ENCODE results near the gene RASGRP2.

RASGRP2 gene

GRCh38 chr11:64770120-64770519, 26.2 kb upstream of the RASGRP2 start:
- no peak for DNase-seq (ENCODE audit: low spot score)

- DNase-seq (ENCODE audit: low spot score) = no peak
Measured at GRCh38 chr11:64769283-64769682, 25.3 kb upstream of the RASGRP2 start.

GRCh38 chr11:64768300-64768694, 24.4 kb upstream of the RASGRP2 start:
- DNase-seq (ENCODE audit: low spot score) = no peak

GRCh38 chr11:64767344-64768299, 23.7 kb upstream of the RASGRP2 start:
- DNase-seq (ENCODE audit: low spot score) = peak; percentile 66

- DNase-seq (ENCODE audit: low spot score) = peak; percentile 12
Measured at GRCh38 chr11:64766881-64767280, 22.9 kb upstream of the RASGRP2 start.

GRCh38 chr11:64765851-64766665, 22.1 kb upstream of the RASGRP2 start:
- peak; percentile 34 for DNase-seq (ENCODE audit: low spot score)

GRCh38 chr11:64765291-64765850, 21.4 kb upstream of the RASGRP2 start:
- DNase-seq (ENCODE audit: low spot score) = peak; percentile 35

GRCh38 chr11:64764753-64765152, 20.8 kb upstream of the RASGRP2 start:
- DNase-seq (ENCODE audit: low spot score) = no peak

GRCh38 chr11:64764040-64764611, 20.2 kb upstream of the RASGRP2 start:
- DNase-seq (ENCODE audit: low spot score) = no peak

- no peak for DNase-seq (ENCODE audit: low spot score)
Measured at GRCh38 chr11:64763526-64764039, 19.6 kb upstream of the RASGRP2 start.

GRCh38 chr11:64762674-64763525, 19.0 kb upstream of the RASGRP2 start:
- DNase-seq (ENCODE audit: low spot score) = no peak

- DNase-seq (ENCODE audit: low spot score) = peak; percentile 32
Measured at GRCh38 chr11:64762277-64762673, 18.3 kb upstream of the RASGRP2 start.

- DNase-seq (ENCODE audit: low spot score) = peak; percentile 26
Measured at GRCh38 chr11:64760759-64761420, 16.9 kb upstream of the RASGRP2 start.

GRCh38 chr11:64759722-64760719, 16.1 kb upstream of the RASGRP2 start, which contains the start of gene PYGM:
Gene PYGM (minus strand): TSS chr11:64759974. CDS start chr11:64759898, 76 bp downstream.
- peak; percentile 65 for DNase-seq (ENCODE audit: low spot score)

GRCh38 chr11:64759131-64759721, 15.3 kb upstream of the RASGRP2 start:
- DNase-seq (ENCODE audit: low spot score) = peak; percentile 29

- DNase-seq (ENCODE audit: low spot score) = peak; percentile 28
Measured at GRCh38 chr11:64758330-64759079, 14.6 kb upstream of the RASGRP2 start.

- peak; percentile 22 for DNase-seq (ENCODE audit: low spot score)
Measured at GRCh38 chr11:64757549-64758329, 13.8 kb upstream of the RASGRP2 start.
